Endothelial cell of umbilical vein (primary cell): ENCODE data around the gene CCNJL. TPM values are rescaled to one million over a fixed set of nuclear protein-coding genes. Genes with fewer than 3 reads are reported as not detected.

Source experiments
- BruUV-seq: library from RNA; stranded (reverse); fragments of 400-500 nt; replicated peaks from 2 replicates; lab custom pipeline; 2021; lab: Mats Ljungman, UMichigan
- CTCF ChIA-PET: fragments of 300-600, 350-600 bp; sonication (Branson Sonifier 250); formaldehyde crosslinking; loops from one replicate; lab custom pipeline; 2021; ENCODE audit warnings: antibody characterized with exemption, inconsistent platforms; lab: Charles Lee
- POLR2A ChIA-PET: fragments of 300-600, 350-600 bp; sonication (Branson Sonifier 250); formaldehyde crosslinking; loops from one replicate; lab custom pipeline; 2021; ENCODE audit warnings: antibody characterized with exemption, inconsistent platforms; lab: Charles Lee
- DNase-seq: peaks from one replicate; pipeline ENCODE4 v3.0.0-alpha.2; 2011; ENCODE audit warnings: low read depth, low spot score
- FAIRE-seq: peaks from 2 replicates; lab custom pipeline; 2011; peaks lifted over from hg19 to GRCh38; lab: Jason Lieb, UNC
- H2AFZ ChIP-seq: 2 replicates; pipeline ENCODE4 v1.6.0; 2012; ENCODE audit warnings: low read depth, low read length, control low read depth, inconsistent platforms
- H3K27ac ChIP-seq: 2 replicates; pipeline ENCODE4 v1.5.1; 2011; ENCODE audit warnings: low read depth, mild to moderate bottlenecking, control low read depth, low read length, moderate library complexity; ENCODE audit not compliant: insufficient read depth
- H3K27me3 ChIP-seq, 2 experiments: 2 replicates each; pipeline versions ENCODE4 v1.6.0 to v1.6.1; 2011; ENCODE audit warnings: low read length in 2 of 2, mixed read lengths in 1 of 2; ENCODE audit not compliant: control insufficient read depth in 2 of 2, insufficient read depth in 2 of 2
- H3K36me3 ChIP-seq, 2 experiments: 2 replicates in 1 of 2; 3 replicates in 1 of 2; pipeline ENCODE4 v1.5.1; 2011; ENCODE audit warnings: low read length in 2 of 2, mild to moderate bottlenecking in 1 of 2, moderate library complexity in 1 of 2; ENCODE audit not compliant: control insufficient read depth in 2 of 2, insufficient read depth in 2 of 2; ENCODE audit errors: extremely low read depth in 1 of 2
- H3K4me1 ChIP-seq: 3 replicates; pipeline ENCODE4 v1.5.1; 2011; ENCODE audit warnings: mild to moderate bottlenecking, low read length; ENCODE audit not compliant: control insufficient read depth, insufficient read depth; ENCODE audit errors: extremely low read depth
- H3K4me2 ChIP-seq: 2 replicates; pipeline ENCODE4 v1.6.1; 2011; ENCODE audit warnings: low read length, control low read depth, mixed read lengths; ENCODE audit not compliant: insufficient read depth
- H3K4me3 ChIP-seq, 3 experiments: fragments of 200-600 bp in 1 of 3; sonication (generic), shearing (Covaris generic) in 1 of 3; replicated peaks in 1 of 3; 2 replicates each; pipeline ENCODE4 v1.5.1; 2011 to 2016; ENCODE audit warnings: control low read depth in 3 of 3, low read length in 3 of 3, mild to moderate bottlenecking in 2 of 3, inconsistent platforms in 1 of 3, low read depth in 1 of 3, moderate library complexity in 1 of 3; ENCODE audit not compliant: insufficient read depth in 1 of 3
- H3K79me2 ChIP-seq: 2 replicates; pipeline ENCODE4 v1.6.0; 2012; ENCODE audit warnings: low read length, inconsistent platforms; ENCODE audit not compliant: control insufficient read depth, insufficient read depth
- H3K9ac ChIP-seq: replicated peaks from 2 replicates; pipeline ENCODE3; 2011; ENCODE audit warnings: low read length, control low read depth; ENCODE audit not compliant: insufficient read depth; ENCODE audit errors: extremely low read depth
- H3K9me1 ChIP-seq: replicated peaks from 3 replicates; pipeline ENCODE4 v1.6.0; 2011; ENCODE audit warnings: mild to moderate bottlenecking, low read length; ENCODE audit not compliant: control insufficient read depth, insufficient read depth; ENCODE audit errors: extremely low read depth
- H3K9me3 ChIP-seq: replicated peaks from 2 replicates; pipeline ENCODE4 v1.5.1; 2012; ENCODE audit warnings: low read length, inconsistent platforms; ENCODE audit not compliant: control insufficient read depth, insufficient read depth
- H4K20me1 ChIP-seq: replicated peaks from 2 replicates; pipeline ENCODE3; 2011; ENCODE audit warnings: mild to moderate bottlenecking, low read length; ENCODE audit not compliant: control insufficient read depth, insufficient read depth; ENCODE audit errors: extremely low read depth
- CTCF ChIP-seq, 2 donors: IDR thresholded peaks; 1 replicate in 1 of 2; 2 replicates in 1 of 2; pipeline ENCODE4 v1.5.1; 2011; ENCODE audit warnings: low read length in 2 of 2, mild to moderate bottlenecking in 2 of 2, moderate library complexity in 2 of 2, control low read depth in 1 of 2, inconsistent platforms in 1 of 2, low read depth in 1 of 2; ENCODE audit not compliant: insufficient read depth in 1 of 2; ENCODE audit errors: extremely low read depth in 1 of 2
- EZH2 ChIP-seq: IDR thresholded peaks from 2 replicates; pipeline ENCODE4 v1.6.1; 2012; ENCODE audit warnings: borderline replicate concordance, low read depth, mild to moderate bottlenecking, moderate library complexity, low read length, inconsistent platforms; ENCODE audit not compliant: severe bottlenecking
- GATA2 ChIP-seq: IDR thresholded peaks from 2 replicates; pipeline ENCODE4 v1.7.0; 2011; ENCODE audit warnings: low read depth, mild to moderate bottlenecking, moderate library complexity, mixed read lengths, low read length; ENCODE audit not compliant: insufficient read length, insufficient read depth
- MYC ChIP-seq: IDR thresholded peaks from one replicate; pipeline ENCODE4 v1.6.1; 2011; ENCODE audit warnings: mild to moderate bottlenecking, low read depth, low read length
- POLR2A ChIP-seq: IDR thresholded peaks from 2 replicates; pipeline ENCODE4 v1.6.1; 2012; ENCODE audit warnings: low read depth, mild to moderate bottlenecking, control low read depth, low read length
- POLR2AphosphoS5 ChIP-seq: IDR thresholded peaks from 2 replicates; pipeline ENCODE4 v1.6.1; 2012; ENCODE audit warnings: low read depth, mild to moderate bottlenecking, control low read depth, low read length, moderate library complexity; ENCODE audit not compliant: insufficient read depth
- dilution Hi-C: fragments of 300-500 bp; cut with MboI; formaldehyde crosslinking; loops from one replicate; pipeline ENCODE4 v1.15.0; 2019; ENCODE audit warnings: low sequenced_read_pairs; ENCODE audit not compliant: extremely low pct_ligation_motif_present
- intact Hi-C: fragments of 100-400 bp; cut with micrococcal nuclease; formaldehyde crosslinking; loops from one replicate; pipeline ENCODE4 v1.10.0; 2022
- polyA plus RNA-seq, 4 experiments: library from polyadenylated mRNA; depleted of rRNA in 3 of 4; stranded (reverse) in 3 of 4; unstranded in 1 of 4; fragments of >200 nt; gene quantifications; 2 replicates each; pipeline versions ENCODE4 v1.2.1 to v1.2.3, GENCODE V29; 2011 to 2012; ENCODE audit warnings: missing spikeins in 1 of 4
- total RNA-seq: library from RNA; stranded (reverse); gene quantifications from 2 replicates; pipeline ENCODE4 v1.2.3, GENCODE V29; 2021
- TF ChIP-seq, protein P1 (sequence below): IDR thresholded peaks from 2 replicates; pipeline ENCODE4 v1.6.1; 2011; ENCODE audit not compliant: insufficient read depth, insufficient read length

The CCNJL gene
- total and polyA plus RNA-seq, 2 donors (not counting 3 experiments of a cell fraction or from before 2014, with no cell fraction given): 20.0 to 21.3 TPM

DNA sequence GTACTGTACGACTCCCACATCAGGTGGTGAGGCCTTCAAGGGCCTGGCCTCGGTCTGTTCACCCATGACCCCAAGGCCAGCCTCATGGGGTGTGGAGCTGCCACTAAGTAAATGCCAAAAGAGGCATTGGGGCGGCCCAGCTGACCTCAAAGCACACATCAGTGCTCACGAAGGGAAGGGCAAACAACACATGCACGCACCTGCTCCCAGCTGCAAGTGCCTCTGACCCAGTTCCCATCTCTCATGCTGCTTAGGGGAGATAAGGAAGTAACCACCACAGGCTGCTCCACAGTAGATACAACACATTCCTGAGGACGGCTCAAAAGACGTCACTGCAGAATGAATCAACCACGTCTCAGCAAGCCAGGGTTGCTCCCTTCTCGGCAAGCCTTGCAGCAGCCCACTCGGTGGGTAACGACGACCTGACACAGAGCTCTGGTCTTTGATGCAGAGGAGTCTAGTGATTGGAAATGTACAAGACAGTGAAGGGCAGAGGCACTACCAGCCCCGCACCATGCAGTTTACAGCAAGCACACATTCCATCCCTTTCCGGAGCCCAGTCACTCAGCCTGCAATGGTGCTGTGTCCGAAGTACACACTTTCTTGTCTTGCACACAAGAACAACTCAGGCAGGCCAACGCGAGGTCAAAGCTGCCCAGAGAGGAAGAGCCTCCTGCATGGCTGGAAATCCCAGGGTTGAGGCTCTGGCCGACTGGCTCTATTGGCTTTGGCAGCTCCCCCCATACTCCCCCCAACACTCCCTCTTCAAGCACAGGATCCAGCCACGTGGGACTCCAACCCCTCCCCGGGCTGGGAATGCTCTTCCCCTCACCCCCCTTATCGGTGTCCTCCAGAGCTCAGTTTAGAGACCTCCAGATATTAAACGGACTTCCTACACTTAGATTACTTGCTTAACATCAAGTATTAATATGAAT is 51.2 kb downstream of the CCNJL start:
- peak; percentile 78 for FAIRE-seq
- Histone ChIP-seq H3K27ac (peak overlapping the region; percentile 4), H3K27me3 (no peaks in the 10 kb centered on the region), H3K9ac (no peak overlapping the region), H2AFZ (no peak overlapping the region), H3K4me3 (no peak overlapping the region), H3K4me1 (peaks cover 30% of the 10 kb centered on the region), H4K20me1 (no peaks in the 10 kb centered on the region), H3K4me2 (no peak overlapping the region), H3K9me1 (no peaks in the 10 kb centered on the region), H3K9me3 (no peaks in the 10 kb centered on the region), H3K79me2 (no peaks in the 10 kb centered on the region), H3K36me3 (peaks cover 0 to 5% of the 10 kb centered on the region in 2 experiments)
- TF ChIP-seq MYC (no peak), GATA2 (peak; percentile 43), CTCF (IDR thresholded peaks at IDR 0.05; ENCODE audit: extremely low read depth in 1 of 2, insufficient read depth in 1 of 2, low read depth in 1 of 2, low read length in 2 of 2) (no peak), POLR2A (no peak), EZH2 (no peak), POLR2AphosphoS5 (no peak)
- TF ChIP-seq, protein P1, sequence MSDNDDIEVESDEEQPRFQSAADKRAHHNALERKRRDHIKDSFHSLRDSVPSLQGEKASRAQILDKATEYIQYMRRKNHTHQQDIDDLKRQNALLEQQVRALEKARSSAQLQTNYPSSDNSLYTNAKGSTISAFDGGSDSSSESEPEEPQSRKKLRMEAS: no peak
- dilution Hi-C loops (no loop called here), intact Hi-C loops (loop anchor here (2.0 to 5.0 kb wide), 2 partner anchors 56 to 64 kb away; no protein-coding TSS in a partner anchor)
- DNase-seq: peak; percentile 86
- CTCF ChIA-PET: interaction anchor here (0.8 to 1.6 kb wide), 7 partner anchors 10 to 239 kb away, joined by 3 to 8 read pairs (median 3); partner anchors contain the start of gene CCNJL
- POLR2A ChIA-PET: interaction anchor here (0.6 kb wide), 2 partner anchors 10 to 26 kb away, joined by 3 read pairs; no protein-coding TSS in a partner anchor
- BruUV-seq: no TSS peak
